ENCODE data around the gene BTRC.

- TF ChIP-seq POLR2A (IDR thresholded peaks at IDR 0.05; ENCODE audit: extremely low read depth, insufficient read length): no peak
- TF ChIP-seq, protein P1, sequence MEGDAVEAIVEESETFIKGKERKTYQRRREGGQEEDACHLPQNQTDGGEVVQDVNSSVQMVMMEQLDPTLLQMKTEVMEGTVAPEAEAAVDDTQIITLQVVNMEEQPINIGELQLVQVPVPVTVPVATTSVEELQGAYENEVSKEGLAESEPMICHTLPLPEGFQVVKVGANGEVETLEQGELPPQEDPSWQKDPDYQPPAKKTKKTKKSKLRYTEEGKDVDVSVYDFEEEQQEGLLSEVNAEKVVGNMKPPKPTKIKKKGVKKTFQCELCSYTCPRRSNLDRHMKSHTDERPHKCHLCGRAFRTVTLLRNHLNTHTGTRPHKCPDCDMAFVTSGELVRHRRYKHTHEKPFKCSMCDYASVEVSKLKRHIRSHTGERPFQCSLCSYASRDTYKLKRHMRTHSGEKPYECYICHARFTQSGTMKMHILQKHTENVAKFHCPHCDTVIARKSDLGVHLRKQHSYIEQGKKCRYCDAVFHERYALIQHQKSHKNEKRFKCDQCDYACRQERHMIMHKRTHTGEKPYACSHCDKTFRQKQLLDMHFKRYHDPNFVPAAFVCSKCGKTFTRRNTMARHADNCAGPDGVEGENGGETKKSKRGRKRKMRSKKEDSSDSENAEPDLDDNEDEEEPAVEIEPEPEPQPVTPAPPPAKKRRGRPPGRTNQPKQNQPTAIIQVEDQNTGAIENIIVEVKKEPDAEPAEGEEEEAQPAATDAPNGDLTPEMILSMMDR (IDR thresholded peaks at IDR 0.05; ENCODE audit: low read depth, low read length): no peak
- TF ChIP-seq MYC (IDR thresholded peaks at IDR 0.05; ENCODE audit: low read depth, low read length): no peak
- TF ChIP-seq, protein P2, sequence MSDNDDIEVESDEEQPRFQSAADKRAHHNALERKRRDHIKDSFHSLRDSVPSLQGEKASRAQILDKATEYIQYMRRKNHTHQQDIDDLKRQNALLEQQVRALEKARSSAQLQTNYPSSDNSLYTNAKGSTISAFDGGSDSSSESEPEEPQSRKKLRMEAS (IDR thresholded peaks at IDR 0.05; ENCODE audit: low read depth, low read length): no peak
Observed at GRCh38 chr10:101388676-101389276, 34.8 kb downstream of the BTRC start.

All from NB4 (cell line).